GM12872 (cell line): ENCODE results near the gene GUCA1A.

ENCODE experiments used
- TF ChIP-seq, protein P1 (sequence below): IDR thresholded peaks from 3 replicates; pipeline ENCODE4 v1.5.1; 2011; ENCODE audit warnings: low read depth, mild to moderate bottlenecking, low read length, moderate library complexity; ENCODE audit not compliant: insufficient read depth

GUCA1A gene

GRCh38 chr6:42138630-42139619, 34.2 kb upstream of the GUCA1A start:
- TF ChIP-seq, protein P1, sequence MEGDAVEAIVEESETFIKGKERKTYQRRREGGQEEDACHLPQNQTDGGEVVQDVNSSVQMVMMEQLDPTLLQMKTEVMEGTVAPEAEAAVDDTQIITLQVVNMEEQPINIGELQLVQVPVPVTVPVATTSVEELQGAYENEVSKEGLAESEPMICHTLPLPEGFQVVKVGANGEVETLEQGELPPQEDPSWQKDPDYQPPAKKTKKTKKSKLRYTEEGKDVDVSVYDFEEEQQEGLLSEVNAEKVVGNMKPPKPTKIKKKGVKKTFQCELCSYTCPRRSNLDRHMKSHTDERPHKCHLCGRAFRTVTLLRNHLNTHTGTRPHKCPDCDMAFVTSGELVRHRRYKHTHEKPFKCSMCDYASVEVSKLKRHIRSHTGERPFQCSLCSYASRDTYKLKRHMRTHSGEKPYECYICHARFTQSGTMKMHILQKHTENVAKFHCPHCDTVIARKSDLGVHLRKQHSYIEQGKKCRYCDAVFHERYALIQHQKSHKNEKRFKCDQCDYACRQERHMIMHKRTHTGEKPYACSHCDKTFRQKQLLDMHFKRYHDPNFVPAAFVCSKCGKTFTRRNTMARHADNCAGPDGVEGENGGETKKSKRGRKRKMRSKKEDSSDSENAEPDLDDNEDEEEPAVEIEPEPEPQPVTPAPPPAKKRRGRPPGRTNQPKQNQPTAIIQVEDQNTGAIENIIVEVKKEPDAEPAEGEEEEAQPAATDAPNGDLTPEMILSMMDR = no peak

- TF ChIP-seq, protein P1 = no peak
Measured at GRCh38 chr6:42140032-42140431, 33.1 kb upstream of the GUCA1A start.

- TF ChIP-seq, protein P1 = no peak
Measured at GRCh38 chr6:42140756-42141602, 32.2 kb upstream of the GUCA1A start.

DNA sequence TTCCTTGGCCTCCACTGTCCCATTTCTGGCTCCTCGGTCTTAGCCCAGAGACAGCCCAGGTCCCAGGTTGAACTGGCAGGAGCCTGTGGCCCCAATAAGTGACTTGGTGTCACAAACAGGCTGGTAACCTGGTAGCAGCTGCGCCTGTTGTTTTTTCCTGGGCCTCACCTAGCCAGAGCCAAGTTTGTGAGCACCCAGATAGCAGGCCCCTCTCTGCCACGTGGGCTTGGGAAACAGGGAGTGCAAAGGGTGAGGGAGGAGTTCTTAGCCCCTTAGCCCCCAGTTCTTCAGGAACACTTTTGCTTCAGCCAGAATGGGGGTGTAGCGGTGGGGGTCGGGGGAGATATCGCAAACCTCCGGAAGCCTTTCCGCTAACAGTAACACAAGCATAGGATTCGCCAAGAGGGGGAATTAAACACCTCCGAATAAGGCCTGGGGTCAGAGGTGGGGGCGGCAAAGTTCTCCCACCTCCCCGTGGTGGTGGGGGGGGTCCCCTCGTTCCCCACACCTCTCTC, 31.5 kb upstream of the GUCA1A start:
- TF ChIP-seq, protein P1 = no peak

DNA sequence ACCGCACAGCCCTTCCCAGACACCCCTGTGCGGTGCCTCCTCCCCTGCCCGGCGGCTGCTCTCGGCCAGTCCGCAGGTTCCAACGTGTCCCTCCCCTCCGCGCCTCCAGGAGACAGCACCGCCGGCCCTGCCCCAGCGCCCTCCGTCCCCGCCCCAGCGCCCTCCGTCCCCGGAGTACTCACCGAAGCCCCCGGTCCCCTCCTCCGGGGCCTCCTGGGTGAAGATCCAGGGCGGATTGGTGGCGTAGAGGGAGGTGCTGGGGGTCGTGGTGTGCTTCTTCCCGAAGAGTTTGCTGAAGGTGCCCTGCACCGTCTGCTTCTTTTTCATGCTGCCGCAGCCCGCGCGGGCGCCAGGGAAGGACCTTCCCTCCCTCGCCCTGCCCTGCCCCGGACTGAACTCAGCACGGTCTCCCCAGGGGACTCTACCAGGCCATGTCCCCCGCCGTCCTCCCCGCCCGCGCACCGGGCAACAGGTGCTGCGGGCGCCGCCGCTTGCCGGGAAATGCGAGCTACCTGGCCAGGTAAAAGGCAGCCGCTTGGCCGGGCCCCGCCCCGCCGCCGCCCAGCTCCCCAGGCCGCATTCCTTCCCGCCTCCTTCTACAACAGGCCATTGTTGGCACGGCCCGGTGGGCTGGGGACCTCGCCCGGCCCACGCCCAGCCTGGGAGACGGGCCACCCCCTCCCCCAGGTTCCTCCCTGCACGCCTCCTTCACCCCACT, 30.9 kb upstream of the GUCA1A start, which contains the start of gene C6orf132:
Gene C6orf132, minus strand, starts transcription at position 503 of the 718 bp plus-strand sequence. Its CDS starts 176 bp downstream, at position 327.
- TF ChIP-seq, protein P1 = no peak

DNA sequence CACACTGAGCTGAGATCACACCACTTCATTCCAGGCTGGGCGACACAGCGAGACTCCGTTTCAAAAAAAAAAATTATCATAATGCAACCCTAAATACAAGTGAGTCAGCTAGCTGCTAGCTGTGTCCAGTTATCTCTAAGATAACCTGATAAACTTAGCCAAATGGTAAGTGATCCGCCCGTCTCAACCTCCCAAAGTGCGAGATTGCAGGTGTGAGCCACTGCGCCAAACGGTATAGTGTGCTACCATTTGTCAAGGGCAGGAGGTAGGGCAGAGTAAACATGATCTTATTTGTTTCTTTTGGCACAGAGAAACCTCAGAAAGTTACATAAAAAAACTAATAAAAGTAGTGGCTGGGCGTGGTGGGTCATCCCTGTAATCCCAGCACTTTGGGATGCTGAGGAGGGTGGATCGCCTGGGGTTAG, 26.0 kb upstream of the GUCA1A start:
- TF ChIP-seq, protein P1 = no peak
